Activated T-cell treated with anti-CD3 and anti-CD28 coated beads, Interleukin-2, amount 50 U/mL, for 24 hours (primary cell): ENCODE data around the gene TMEM131L.

Source experiments
- DNase-seq: peaks from one replicate; pipeline ENCODE4 v3.0.0-alpha.2; 2020
- H3K27ac Mint-ChIP-seq: 2 replicates; pipeline ENCODE4 v1.8.0; 2020; ENCODE audit warnings: mild to moderate bottlenecking, mixed read lengths
- H3K27me3 Mint-ChIP-seq: 2 replicates; pipeline ENCODE4 v1.8.0; 2020; ENCODE audit warnings: mixed read lengths
- H3K36me3 Mint-ChIP-seq: 2 replicates; pipeline ENCODE4 v1.8.0; 2020; ENCODE audit warnings: low read depth, mixed read lengths
- H3K4me1 Mint-ChIP-seq: 2 replicates; pipeline ENCODE4 v1.8.0; 2020; ENCODE audit warnings: low read depth, mixed read lengths
- H3K4me3 Mint-ChIP-seq: 2 replicates; pipeline ENCODE4 v1.8.0; 2020; ENCODE audit warnings: mild to moderate bottlenecking, moderate library complexity, mixed read lengths
- H3K9me3 Mint-ChIP-seq: 2 replicates; pipeline ENCODE4 v1.8.0; 2020; ENCODE audit warnings: mixed read lengths

The TMEM131L gene

GRCh38 chr4:153481478-153481877, 15.3 kb downstream of the TMEM131L start:
- Mint-ChIP-seq H3K4me3 (no peak overlapping the region), H3K27me3 (no peaks in the 10 kb centered on the region), H3K4me1 (peaks cover 78% of the 10 kb centered on the region), H3K27ac (peak overlapping the region; percentile 85), H3K36me3 (peaks cover 61% of the 10 kb centered on the region), H3K9me3 (no peaks in the 10 kb centered on the region)
- no peak for DNase-seq

- H3K4me3 Mint-ChIP-seq = peak overlapping the region; percentile 59
- peaks cover 43% of the 10 kb centered on the region for H3K36me3 Mint-ChIP-seq
- peak overlapping the region; percentile 86 for H3K27ac Mint-ChIP-seq
- no peak for DNase-seq
- H3K4me1 Mint-ChIP-seq = peaks cover 82% of the 10 kb centered on the region
- H3K9me3 Mint-ChIP-seq = no peaks in the 10 kb centered on the region
- no peaks in the 10 kb centered on the region for H3K27me3 Mint-ChIP-seq
Measured at GRCh38 chr4:153483432-153484418, 17.6 kb downstream of the TMEM131L start.

- no peaks in the 10 kb centered on the region for H3K27me3 Mint-ChIP-seq
- H3K36me3 Mint-ChIP-seq = peaks cover 46% of the 10 kb centered on the region
- H3K27ac Mint-ChIP-seq = peak overlapping the region; percentile 94
- H3K9me3 Mint-ChIP-seq = no peaks in the 10 kb centered on the region
- H3K4me3 Mint-ChIP-seq = no peak overlapping the region
- peaks cover 85% of the 10 kb centered on the region for H3K4me1 Mint-ChIP-seq
- DNase-seq = no peak
Measured at GRCh38 chr4:153485359-153485758, 19.2 kb downstream of the TMEM131L start.

GRCh38 chr4:153485860-153486259, 19.7 kb downstream of the TMEM131L start:
- Mint-ChIP-seq H3K4me3 (no peak overlapping the region), H3K27me3 (no peaks in the 10 kb centered on the region), H3K36me3 (peaks cover 42% of the 10 kb centered on the region), H3K27ac (peak overlapping the region; percentile 94), H3K4me1 (peaks cover 84% of the 10 kb centered on the region), H3K9me3 (no peaks in the 10 kb centered on the region)
- no peak for DNase-seq

- peak; percentile 54 for DNase-seq
- H3K4me1 Mint-ChIP-seq = peaks cover 85% of the 10 kb centered on the region
- peak overlapping the region; percentile 94 for H3K27ac Mint-ChIP-seq
- no peaks in the 10 kb centered on the region for H3K9me3 Mint-ChIP-seq
- no peaks in the 10 kb centered on the region for H3K27me3 Mint-ChIP-seq
- peak overlapping the region; percentile 80 for H3K4me3 Mint-ChIP-seq
- peaks cover 43% of the 10 kb centered on the region for H3K36me3 Mint-ChIP-seq
Measured at GRCh38 chr4:153486281-153487151, 20.4 kb downstream of the TMEM131L start.

GRCh38 chr4:153488006-153488891, 22.1 kb downstream of the TMEM131L start:
- peaks cover 38% of the 10 kb centered on the region for H3K36me3 Mint-ChIP-seq
- peak; percentile 87 for DNase-seq

GRCh38 chr4:153489856-153490558, 23.8 kb downstream of the TMEM131L start:
- Mint-ChIP-seq H3K9me3 (no peaks in the 10 kb centered on the region), H3K36me3 (peaks cover 43% of the 10 kb centered on the region), H3K27me3 (no peaks in the 10 kb centered on the region), H3K27ac (peak overlapping the region; percentile 94), H3K4me3 (peak overlapping the region; percentile 80), H3K4me1 (peaks cover 92% of the 10 kb centered on the region)
- DNase-seq = no peak

More at GRCh38 chr4:153488006-153488891, 22.1 kb downstream of the TMEM131L start:
- Mint-ChIP-seq H3K9me3 (no peaks in the 10 kb centered on the region), H3K27ac (peak overlapping the region; percentile 94), H3K27me3 (no peaks in the 10 kb centered on the region), H3K4me3 (peak overlapping the region; percentile 80), H3K4me1 (peaks cover 85% of the 10 kb centered on the region)

GRCh38 chr4:153490985-153491483, 24.9 kb downstream of the TMEM131L start:
- Mint-ChIP-seq H3K4me3 (peak overlapping the region; percentile 80), H3K36me3 (peaks cover 47% of the 10 kb centered on the region), H3K9me3 (no peaks in the 10 kb centered on the region), H3K27ac (peak overlapping the region; percentile 94), H3K4me1 (peaks cover 92% of the 10 kb centered on the region), H3K27me3 (no peaks in the 10 kb centered on the region)
- no peak for DNase-seq

- no peaks in the 10 kb centered on the region for H3K9me3 Mint-ChIP-seq
- no peaks in the 10 kb centered on the region for H3K27me3 Mint-ChIP-seq
- DNase-seq = no peak
- peaks cover 90% of the 10 kb centered on the region for H3K4me1 Mint-ChIP-seq
- peak overlapping the region; percentile 99 for H3K27ac Mint-ChIP-seq
- H3K36me3 Mint-ChIP-seq = peaks cover 56% of the 10 kb centered on the region
- H3K4me3 Mint-ChIP-seq = no peak overlapping the region
Measured at GRCh38 chr4:153494562-153494961, 28.4 kb downstream of the TMEM131L start.

- no peaks in the 10 kb centered on the region for H3K9me3 Mint-ChIP-seq
Measured at GRCh38 chr4:153495480-153496193, 29.5 kb downstream of the TMEM131L start.

GRCh38 chr4:153497091-153497531, 31.0 kb downstream of the TMEM131L start:
- peaks cover 89% of the 10 kb centered on the region for H3K4me1 Mint-ChIP-seq
- H3K4me3 Mint-ChIP-seq = peak overlapping the region; percentile 74
- H3K27me3 Mint-ChIP-seq = no peaks in the 10 kb centered on the region
- peaks cover 61% of the 10 kb centered on the region for H3K36me3 Mint-ChIP-seq
- peak; percentile 63 for DNase-seq
- H3K9me3 Mint-ChIP-seq = no peaks in the 10 kb centered on the region
- peak overlapping the region; percentile 99 for H3K27ac Mint-ChIP-seq

More at GRCh38 chr4:153495480-153496193, 29.5 kb downstream of the TMEM131L start:
- Mint-ChIP-seq H3K27ac (peak overlapping the region; percentile 99), H3K27me3 (no peaks in the 10 kb centered on the region), H3K4me1 (peaks cover 90% of the 10 kb centered on the region), H3K4me3 (peak overlapping the region; percentile 4), H3K36me3 (peaks cover 59% of the 10 kb centered on the region)
- DNase-seq = no peak

- DNase-seq = no peak
- H3K4me3 Mint-ChIP-seq = peak overlapping the region; percentile 74
- peaks cover 61% of the 10 kb centered on the region for H3K36me3 Mint-ChIP-seq
- no peaks in the 10 kb centered on the region for H3K27me3 Mint-ChIP-seq
- peak overlapping the region; percentile 99 for H3K27ac Mint-ChIP-seq
- H3K9me3 Mint-ChIP-seq = no peaks in the 10 kb centered on the region
- peaks cover 94% of the 10 kb centered on the region for H3K4me1 Mint-ChIP-seq
Measured at GRCh38 chr4:153497988-153498967, 32.1 kb downstream of the TMEM131L start.
